Chondrocyte (in vitro differentiated cells): ENCODE measurements around the gene THEM5. TPM values are rescaled to one million over a fixed set of nuclear protein-coding genes. Genes with fewer than 3 reads are reported as not detected.

Experiments used
- DNase-seq: peaks from one replicate; pipeline ENCODE4 v3.0.0; 2021; ENCODE audit warnings: mixed read lengths, low spot score
- H3K27ac Mint-ChIP-seq: one replicate; pipeline ENCODE4 v1.8.0; 2021; ENCODE audit warnings: mild to moderate bottlenecking, moderate library complexity, mixed read lengths; ENCODE audit not compliant: unreplicated experiment
- H3K27me3 Mint-ChIP-seq: 2 replicates; pipeline ENCODE4 v1.8.0; 2021; ENCODE audit warnings: low read depth, mixed read lengths
- H3K36me3 Mint-ChIP-seq: 2 replicates; pipeline ENCODE4 v1.8.0; 2021; ENCODE audit warnings: low read depth, mixed read lengths
- H3K4me1 Mint-ChIP-seq: 2 replicates; pipeline ENCODE4 v1.8.0; 2021; ENCODE audit warnings: low read depth, mild to moderate bottlenecking, mixed read lengths
- H3K4me3 Mint-ChIP-seq: one replicate; pipeline ENCODE4 v1.8.0; 2021; ENCODE audit warnings: mild to moderate bottlenecking, moderate library complexity, mixed read lengths; ENCODE audit not compliant: unreplicated experiment
- H3K9me3 Mint-ChIP-seq: 2 replicates; pipeline ENCODE4 v1.8.0; 2021; ENCODE audit warnings: low read depth, mixed read lengths
- CTCF ChIP-seq: fragments of 200-600 bp; sonication (generic); IDR thresholded peaks from 2 replicates; pipeline ENCODE4 v1.5.0; 2021; ENCODE audit warnings: antibody characterized with exemption, mild to moderate bottlenecking, moderate library complexity
- total RNA-seq: library from RNA; stranded (reverse); gene quantifications from 3 replicates; pipeline ENCODE4 v1.2.1, GENCODE V29; 2021

The THEM5 gene
- total RNA-seq, 1 donor from 2014 or later = not detected

- TF ChIP-seq CTCF = no peak
- no peaks in the 10 kb centered on the region for H3K36me3 Mint-ChIP-seq
- peaks cover 11% of the 10 kb centered on the region for H3K27me3 Mint-ChIP-seq
- H3K27ac Mint-ChIP-seq = no peak overlapping the region
- H3K4me1 Mint-ChIP-seq = peaks cover 10% of the 10 kb centered on the region
- H3K4me3 Mint-ChIP-seq = no peak overlapping the region
- no peaks in the 10 kb centered on the region for H3K9me3 Mint-ChIP-seq
- DNase-seq = no peak
Observed at GRCh38 chr1:151825751-151826660, 27.5 kb downstream of the THEM5 start.

GRCh38 chr1:151825204-151825603 is 28.3 kb downstream of the THEM5 start:
- H3K9me3 Mint-ChIP-seq = no peaks in the 10 kb centered on the region
- DNase-seq = no peak
- no peak overlapping the region for H3K27ac Mint-ChIP-seq
- no peak for TF ChIP-seq CTCF
- peaks cover 10% of the 10 kb centered on the region for H3K4me1 Mint-ChIP-seq
- no peak overlapping the region for H3K4me3 Mint-ChIP-seq
- H3K27me3 Mint-ChIP-seq = peaks cover 11% of the 10 kb centered on the region
- H3K36me3 Mint-ChIP-seq = no peaks in the 10 kb centered on the region

- Mint-ChIP-seq H3K9me3 (no peaks in the 10 kb centered on the region), H3K27me3 (peaks cover 7% of the 10 kb centered on the region), H3K4me1 (no peaks in the 10 kb centered on the region), H3K27ac (no peak overlapping the region), H3K4me3 (no peak overlapping the region), H3K36me3 (no peaks in the 10 kb centered on the region)
- DNase-seq = no peak
- no peak for TF ChIP-seq CTCF
Observed at GRCh38 chr1:151823175-151823574, 30.3 kb downstream of the THEM5 start.

GRCh38 chr1:151822404-151822803 is 31.1 kb downstream of the THEM5 start:
- Mint-ChIP-seq H3K4me3 (no peak overlapping the region), H3K27me3 (peaks cover 7% of the 10 kb centered on the region), H3K9me3 (no peaks in the 10 kb centered on the region), H3K27ac (no peak overlapping the region), H3K36me3 (no peaks in the 10 kb centered on the region), H3K4me1 (no peaks in the 10 kb centered on the region)
- TF ChIP-seq CTCF = no peak
- DNase-seq = no peak

GRCh38 chr1:151820940-151821339 is 32.6 kb downstream of the THEM5 start:
- Mint-ChIP-seq H3K27ac (no peak overlapping the region), H3K27me3 (peaks cover 11% of the 10 kb centered on the region), H3K4me3 (no peak overlapping the region), H3K9me3 (no peaks in the 10 kb centered on the region), H3K36me3 (no peaks in the 10 kb centered on the region), H3K4me1 (no peaks in the 10 kb centered on the region)
- DNase-seq = no peak
- TF ChIP-seq CTCF = no peak
